Hypothalamus (tissue), 51 donors: ENCODE results near the gene EGFLAM.

Experiments
- DNase-seq, 51 donors: peaks; one replicate each; lab custom pipeline; 2025; lab: John Stamatoyannopoulos, UW

Gene EGFLAM

GRCh38 chr5:38265546-38266179 is 7.3 kb downstream of the EGFLAM start:
- peak in 34 of 51 donors; percentile 2 to 71 (median 21) for DNase-seq

GRCh38 chr5:38267372-38267771 is 9.0 kb downstream of the EGFLAM start:
- DNase-seq, result no peak

- no peak for DNase-seq
Observed at GRCh38 chr5:38273626-38274025, 15.3 kb downstream of the EGFLAM start.

- DNase-seq, result no peak
Observed at GRCh38 chr5:38274370-38274769, 16.0 kb downstream of the EGFLAM start.

DNA sequence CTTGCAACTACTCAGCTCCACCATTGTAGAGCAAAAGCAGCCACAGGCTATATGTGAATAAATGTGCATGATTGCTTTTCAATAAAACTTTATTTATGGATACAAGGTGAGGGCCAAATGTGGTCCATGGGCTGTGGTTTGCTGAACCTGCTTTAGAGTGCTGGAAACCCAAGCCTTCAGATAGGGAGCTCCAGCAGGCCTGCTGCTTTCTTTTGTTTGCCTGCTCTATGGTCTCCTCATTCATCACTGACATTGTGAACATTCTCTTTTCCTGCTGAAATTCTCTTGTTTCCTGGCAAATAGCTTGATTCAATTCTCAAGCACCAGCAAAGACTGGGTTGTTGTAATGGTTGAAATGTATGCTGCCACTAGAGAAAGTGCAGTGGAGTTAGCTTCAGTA is 26.0 kb downstream of the EGFLAM start:
- DNase-seq, result peak in 1 of 51 donors; percentile 2

DNA sequence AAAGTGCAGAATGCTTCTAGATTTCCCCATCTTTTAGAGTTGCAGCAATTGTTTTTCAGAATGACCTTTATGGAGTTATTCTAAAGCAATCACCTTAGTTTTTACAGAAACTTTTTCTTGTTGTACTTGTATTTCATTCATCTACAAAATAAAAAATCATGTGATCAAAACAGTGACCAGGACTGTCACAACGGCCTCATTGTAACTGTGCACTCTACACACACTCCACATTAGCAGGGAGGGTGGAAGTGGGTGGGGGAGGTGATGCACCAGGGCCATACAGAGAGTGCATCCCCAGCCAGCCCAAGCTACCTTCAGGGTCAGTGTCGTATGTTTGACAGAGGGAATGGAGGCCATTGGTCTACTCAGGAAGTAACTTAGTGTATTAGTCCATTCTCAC is 26.9 kb downstream of the EGFLAM start:
- DNase-seq, result peak in 15 of 51 donors; percentile 1 to 22 (median 6)

DNA sequence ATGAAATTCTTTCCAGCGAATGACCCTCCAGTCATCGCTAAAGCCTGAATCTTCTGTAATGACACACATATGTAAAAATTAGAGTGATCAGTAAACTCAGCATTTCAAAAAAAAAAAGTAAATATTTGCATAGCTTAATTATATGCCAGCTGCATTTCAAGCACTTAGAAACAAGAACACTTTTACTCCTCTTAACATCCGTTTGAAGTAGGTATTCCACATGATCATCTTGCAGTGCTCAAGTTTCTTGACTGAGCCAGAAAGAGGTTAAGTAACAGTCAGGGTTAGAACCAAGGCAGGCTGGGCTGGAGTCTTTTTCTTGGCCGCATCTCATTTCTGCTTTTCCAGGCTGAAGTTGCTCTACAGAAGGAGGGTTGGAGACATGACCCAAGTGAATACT is 27.6 kb downstream of the EGFLAM start:
- no peak for DNase-seq

- no peak for DNase-seq
Observed at GRCh38 chr5:38287124-38287523, 28.8 kb downstream of the EGFLAM start.

DNA sequence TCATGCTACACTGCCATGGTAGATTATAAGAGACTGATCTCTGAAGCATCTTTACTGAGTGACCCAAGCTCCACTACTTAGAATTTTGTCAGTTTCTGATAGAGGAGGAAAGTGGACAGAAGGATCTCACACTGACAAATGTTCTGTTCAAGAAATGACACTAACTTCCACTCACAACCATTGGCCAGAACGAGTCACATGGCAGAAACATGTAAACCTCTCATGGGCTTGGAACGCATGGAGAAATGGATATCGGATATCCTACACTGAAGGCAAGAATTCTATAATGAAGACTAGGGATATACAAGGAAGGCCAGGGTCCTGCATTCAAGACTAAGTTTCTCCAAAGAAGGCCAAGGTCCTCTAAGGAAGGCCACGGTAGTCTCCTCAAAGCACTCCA is 31.1 kb downstream of the EGFLAM start:
- no peak for DNase-seq

DNA sequence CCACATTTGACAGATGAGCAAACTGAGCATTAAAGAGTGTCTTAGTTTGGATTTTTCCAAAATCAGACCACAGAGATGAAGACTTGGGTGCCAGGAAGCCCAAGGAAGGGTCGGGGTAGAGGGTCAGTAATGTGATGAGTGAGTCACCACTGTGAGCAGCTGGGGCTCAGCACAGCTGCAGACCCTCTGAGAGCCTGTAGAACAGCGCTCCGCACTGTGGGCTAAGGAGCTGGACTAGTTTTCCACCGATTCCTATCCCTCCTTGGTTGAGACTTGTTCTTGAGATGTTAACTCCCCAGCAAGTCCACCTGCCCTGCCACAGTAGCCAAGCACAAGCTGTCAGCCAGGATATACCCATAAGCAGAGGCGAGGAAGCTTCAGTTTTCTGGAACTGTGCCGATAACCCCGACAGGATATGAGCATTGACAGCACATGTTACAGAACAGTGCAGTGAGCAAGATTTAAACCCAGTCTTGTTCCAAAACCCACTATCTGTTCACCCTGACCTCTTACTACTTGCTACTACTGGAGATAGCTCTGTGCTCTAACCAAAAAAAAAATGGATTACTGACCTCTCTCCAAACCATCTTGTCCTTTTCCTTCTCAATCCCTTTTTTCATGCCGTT is 31.8 kb downstream of the EGFLAM start:
- DNase-seq, result no peak

GRCh38 chr5:38291355-38291754 is 33.0 kb downstream of the EGFLAM start:
- no peak for DNase-seq

DNA sequence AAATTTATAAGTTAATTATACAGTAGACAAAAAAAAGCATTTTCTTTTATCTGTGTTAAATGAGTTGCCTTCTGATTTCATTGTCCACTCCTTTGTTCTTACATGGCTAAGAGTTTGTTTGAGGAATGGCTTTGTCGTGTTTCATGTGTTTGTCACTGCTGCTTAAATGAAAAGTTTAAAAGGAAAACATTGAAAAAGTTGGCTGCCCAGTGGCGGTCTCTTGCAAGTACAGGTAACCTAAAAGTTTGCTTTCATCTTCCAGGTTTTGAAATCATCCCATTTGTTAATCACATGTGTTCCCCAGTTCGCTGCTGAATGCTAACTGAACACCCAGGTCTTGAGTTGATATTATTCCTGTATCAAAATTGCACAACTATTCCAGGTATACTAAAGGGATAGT is 33.9 kb downstream of the EGFLAM start:
- no peak for DNase-seq

GRCh38 chr5:38295751-38296150 is 37.4 kb downstream of the EGFLAM start:
- no peak for DNase-seq

GRCh38 chr5:38297830-38298608 is 39.7 kb downstream of the EGFLAM start:
- DNase-seq, result no peak

DNA sequence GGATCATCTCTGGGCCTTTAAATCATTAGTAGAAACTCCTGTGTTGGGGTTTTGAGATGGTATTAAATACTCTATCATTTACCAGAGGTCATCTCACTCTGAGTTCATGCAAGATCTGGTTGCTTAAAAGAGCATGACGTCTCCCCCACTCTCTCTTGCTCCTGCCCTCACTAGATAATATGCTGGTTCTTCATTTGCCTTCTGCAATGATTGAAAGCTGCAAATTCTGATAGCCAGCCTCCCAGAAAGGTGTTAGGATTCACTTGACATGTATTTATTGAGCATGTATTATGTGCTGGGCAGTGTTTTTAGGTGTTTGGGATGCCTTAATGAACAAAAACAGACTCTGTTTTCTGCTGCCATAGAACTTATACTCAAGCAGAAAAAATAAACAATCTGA is 41.2 kb downstream of the EGFLAM start:
- no peak for DNase-seq

- DNase-seq, result no peak
Observed at GRCh38 chr5:38305148-38305547, 46.8 kb downstream of the EGFLAM start.

DNA sequence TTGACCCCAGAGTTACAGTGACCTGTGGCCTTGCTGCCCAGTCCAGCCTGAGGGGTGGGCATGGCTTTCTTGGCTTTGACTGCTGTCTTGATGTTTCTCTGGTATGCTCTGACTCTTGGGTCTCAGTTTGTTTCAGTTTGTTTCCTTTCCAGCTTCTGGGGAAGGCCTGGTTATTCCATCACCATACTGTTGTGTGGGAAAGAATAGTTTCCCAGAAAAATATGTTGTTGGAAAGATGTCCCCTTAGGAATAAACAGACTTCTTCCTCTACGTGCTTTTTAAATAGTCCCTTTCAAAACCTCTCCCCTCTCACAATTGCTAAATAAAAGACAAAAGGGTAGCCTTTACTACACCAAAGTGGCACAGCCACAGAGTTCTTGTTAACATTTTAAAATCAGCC is 49.5 kb downstream of the EGFLAM start:
- no peak for DNase-seq

DNA sequence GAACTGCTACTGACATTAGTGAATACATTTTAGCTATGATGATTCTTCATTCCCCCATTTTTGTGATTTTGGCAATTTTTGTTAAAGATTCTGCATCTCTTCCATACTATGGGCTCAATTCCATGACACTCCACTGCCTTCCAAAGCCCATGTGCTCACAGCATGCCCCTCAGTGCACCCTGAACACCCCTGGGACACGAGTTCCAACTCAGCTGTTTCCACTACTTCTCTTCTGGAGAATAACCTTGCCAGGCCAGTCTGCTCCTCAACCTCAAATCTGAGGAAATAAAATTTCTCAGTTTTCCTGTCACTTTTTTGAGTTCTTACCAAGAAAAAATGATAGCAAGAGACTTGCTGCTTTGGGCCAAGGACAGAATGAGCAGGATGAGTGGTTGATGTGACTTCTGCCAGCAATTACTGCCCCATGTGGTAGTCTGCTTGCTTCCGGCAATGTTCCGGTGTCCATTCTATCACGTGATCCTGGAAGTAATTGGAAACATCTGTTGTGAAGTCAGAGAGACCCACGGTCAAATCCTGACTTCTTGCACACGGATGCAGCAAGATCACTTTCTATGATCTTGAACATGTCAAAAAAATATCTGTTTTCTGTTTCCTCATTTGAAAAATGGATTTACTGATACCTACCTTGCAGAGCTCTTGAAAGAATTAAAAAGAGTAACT is 58.3 kb downstream of the EGFLAM start:
- DNase-seq, result no peak

DNA sequence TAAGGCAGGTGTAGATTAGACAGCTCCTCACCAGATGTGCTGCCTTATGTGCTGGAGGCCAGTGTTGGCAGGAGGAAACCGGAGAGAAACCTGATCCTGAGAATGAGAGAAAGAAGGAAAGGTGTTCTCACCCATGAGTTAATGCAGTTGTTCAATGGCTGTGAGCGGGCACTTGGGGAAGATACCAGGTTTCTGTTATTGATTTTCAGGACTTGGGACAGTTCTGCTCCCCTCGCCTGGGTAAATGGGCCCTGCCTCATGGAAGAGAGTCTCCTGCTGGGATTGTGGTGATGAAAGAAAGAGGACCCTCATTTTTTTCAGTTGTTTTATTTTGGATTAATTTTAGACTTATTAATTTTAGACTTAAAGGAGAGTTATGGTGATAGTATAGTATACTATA is 59.5 kb downstream of the EGFLAM start:
- DNase-seq, result no peak

- no peak for DNase-seq
Observed at GRCh38 chr5:38319491-38319890, 61.1 kb downstream of the EGFLAM start.

GRCh38 chr5:38321978-38322377 is 63.6 kb downstream of the EGFLAM start:
- no peak for DNase-seq
